C4-2B (cell line): ENCODE results near the gene OTP.

ENCODE experiments used
- H3K27ac ChIP-seq: fragments of 450-650 bp; 2 replicates; pipeline ENCODE4 v1.5.1; 2017
- ZFX ChIP-seq: fragments of 450-650 bp; IDR thresholded peaks from 2 replicates; pipeline ENCODE4 v1.6.1; 2017
- TF ChIP-seq, protein P1 (sequence below): fragments of 450-650 bp; conservative IDR thresholded peaks from 2 replicates; pipeline ENCODE4 v1.5.1; 2017; ENCODE audit warnings: mild to moderate bottlenecking

Gene OTP

DNA sequence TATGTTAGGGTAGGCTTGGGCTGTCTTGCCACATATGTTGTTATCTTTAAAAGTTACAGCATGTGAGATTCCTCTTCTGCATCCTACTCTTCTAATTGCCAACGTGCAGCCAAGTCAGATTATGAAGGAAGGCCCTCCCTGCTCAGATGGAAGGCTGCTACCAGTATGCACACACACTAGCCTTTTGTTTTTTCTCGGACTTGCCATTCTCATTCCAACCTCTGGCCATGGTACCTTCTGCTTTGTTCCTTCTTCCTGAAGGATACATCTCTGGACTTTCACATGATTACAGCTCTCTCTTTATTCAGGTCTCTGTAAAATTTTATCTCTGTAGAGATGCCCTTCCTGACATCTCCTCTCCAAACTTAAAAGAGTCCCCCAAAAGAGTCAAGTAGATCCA lies 12.8 kb upstream of the OTP start:
- no peak overlapping the region for H3K27ac ChIP-seq
- TF ChIP-seq ZFX = no peak
- TF ChIP-seq, protein P1, sequence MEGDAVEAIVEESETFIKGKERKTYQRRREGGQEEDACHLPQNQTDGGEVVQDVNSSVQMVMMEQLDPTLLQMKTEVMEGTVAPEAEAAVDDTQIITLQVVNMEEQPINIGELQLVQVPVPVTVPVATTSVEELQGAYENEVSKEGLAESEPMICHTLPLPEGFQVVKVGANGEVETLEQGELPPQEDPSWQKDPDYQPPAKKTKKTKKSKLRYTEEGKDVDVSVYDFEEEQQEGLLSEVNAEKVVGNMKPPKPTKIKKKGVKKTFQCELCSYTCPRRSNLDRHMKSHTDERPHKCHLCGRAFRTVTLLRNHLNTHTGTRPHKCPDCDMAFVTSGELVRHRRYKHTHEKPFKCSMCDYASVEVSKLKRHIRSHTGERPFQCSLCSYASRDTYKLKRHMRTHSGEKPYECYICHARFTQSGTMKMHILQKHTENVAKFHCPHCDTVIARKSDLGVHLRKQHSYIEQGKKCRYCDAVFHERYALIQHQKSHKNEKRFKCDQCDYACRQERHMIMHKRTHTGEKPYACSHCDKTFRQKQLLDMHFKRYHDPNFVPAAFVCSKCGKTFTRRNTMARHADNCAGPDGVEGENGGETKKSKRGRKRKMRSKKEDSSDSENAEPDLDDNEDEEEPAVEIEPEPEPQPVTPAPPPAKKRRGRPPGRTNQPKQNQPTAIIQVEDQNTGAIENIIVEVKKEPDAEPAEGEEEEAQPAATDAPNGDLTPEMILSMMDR = no peak

DNA sequence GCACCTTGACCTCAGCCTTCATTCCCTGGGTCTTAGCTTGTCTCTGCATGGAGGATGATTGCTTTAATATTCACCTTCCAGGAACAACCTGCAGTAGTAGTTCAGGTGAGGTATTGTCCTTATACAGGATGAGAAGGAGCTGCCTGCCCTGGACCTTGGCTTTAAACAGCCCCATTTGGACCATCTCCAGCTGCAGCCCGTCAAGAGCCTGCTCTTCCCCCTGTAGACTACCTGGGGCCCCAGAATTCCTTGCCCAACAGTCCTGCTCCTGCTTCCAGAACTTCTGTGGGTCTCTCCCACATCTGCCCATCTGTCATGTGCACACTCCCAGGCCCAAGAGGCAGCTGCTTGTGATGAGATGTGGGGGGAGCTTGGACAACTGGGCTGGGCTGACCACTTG lies 12.2 kb upstream of the OTP start:
- TF ChIP-seq, protein P1 = no peak
- TF ChIP-seq ZFX = no peak
- H3K27ac ChIP-seq = no peak overlapping the region

- TF ChIP-seq, protein P1 = no peak
- no peak for TF ChIP-seq ZFX
- no peak overlapping the region for H3K27ac ChIP-seq
These were observed 11.3 kb upstream of the OTP start for GRCh38 chr5:77649776-77650175.

GRCh38 chr5:77645995-77646639 lies 7.6 kb upstream of the OTP start:
- H3K27ac ChIP-seq = no peak overlapping the region
- TF ChIP-seq ZFX = no peak
- TF ChIP-seq, protein P1 = no peak

DNA sequence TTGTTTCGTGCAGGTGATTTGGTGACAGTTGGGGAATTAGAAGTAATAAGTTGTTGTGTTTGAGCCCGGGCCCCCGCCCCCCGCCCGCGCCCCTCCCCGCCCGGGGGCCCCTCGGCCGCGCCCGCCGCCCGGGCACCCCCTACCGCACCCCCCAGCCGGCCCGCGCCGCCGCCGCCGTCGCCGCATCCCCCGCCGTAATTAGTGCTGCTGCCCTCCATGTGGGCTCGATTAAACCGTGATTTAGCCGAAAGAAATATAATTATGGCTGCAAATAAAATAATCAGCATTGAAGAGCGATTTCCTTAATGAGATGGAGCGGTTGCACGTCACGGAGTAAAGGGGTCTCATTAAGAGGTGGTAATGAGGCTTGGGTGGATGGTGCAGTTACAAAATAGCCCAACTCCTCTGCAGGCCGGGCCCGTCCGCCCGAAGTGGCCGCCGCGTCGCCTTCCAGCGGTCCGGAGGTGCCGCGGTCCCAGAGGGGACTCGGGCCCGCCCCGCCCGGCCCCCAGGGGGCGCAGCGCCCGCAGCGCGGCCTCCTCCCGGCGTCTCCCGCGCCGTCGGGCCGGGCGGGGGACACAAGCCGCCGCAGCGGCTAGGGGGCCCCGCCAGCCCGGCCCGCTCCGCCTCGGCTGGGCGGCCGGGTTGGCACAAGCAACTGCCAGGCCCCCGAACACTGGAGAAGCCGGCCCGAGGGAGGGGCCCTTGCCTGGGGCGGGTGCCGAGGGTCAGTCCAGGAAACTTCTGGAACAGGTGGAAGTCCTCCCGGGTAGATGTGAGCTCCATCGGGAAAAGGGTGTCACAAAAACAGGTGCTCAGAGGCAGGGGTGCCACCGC lies 6.9 kb upstream of the OTP start:
- no peak; the same call in 1 of the 2 replicates for TF ChIP-seq ZFX
- TF ChIP-seq, protein P1 = peak; percentile 97
- no peak overlapping the region for H3K27ac ChIP-seq

GRCh38 chr5:77644371-77645157 lies 6.1 kb upstream of the OTP start:
- TF ChIP-seq, protein P1 = no peak
- no peak for TF ChIP-seq ZFX
- no peak overlapping the region for H3K27ac ChIP-seq
